Right forelimb (tissue), 1 donor: ENCODE measurements around the gene MEF2A.
"Not testable (repeated sequence)": the region's sequence is repeated elsewhere in the genome, so short reads cannot be mapped to it uniquely, and the experiment has no call there.

Experiments used
- DNase-seq: peaks from one replicate; pipeline ENCODE4 v3.0.0-alpha.2; 2018

MEF2A gene

GRCh38 chr15:99565299-99566156 is at the start of gene MEF2A:
TSS of gene MEF2A (plus strand) at chr15:99565984. CDS start at chr15:99633120, 67,136 bp downstream.
- DNase-seq, result peak; percentile 97

GRCh38 chr15:99518191-99518590 is 47.6 kb upstream of the MEF2A start:
- DNase-seq, result no peak

GRCh38 chr15:99519366-99519765 is 46.4 kb upstream of the MEF2A start:
- not testable (repeated sequence) for DNase-seq

- DNase-seq, result no peak
Measured at GRCh38 chr15:99522288-99522687, 43.5 kb upstream of the MEF2A start.

DNA sequence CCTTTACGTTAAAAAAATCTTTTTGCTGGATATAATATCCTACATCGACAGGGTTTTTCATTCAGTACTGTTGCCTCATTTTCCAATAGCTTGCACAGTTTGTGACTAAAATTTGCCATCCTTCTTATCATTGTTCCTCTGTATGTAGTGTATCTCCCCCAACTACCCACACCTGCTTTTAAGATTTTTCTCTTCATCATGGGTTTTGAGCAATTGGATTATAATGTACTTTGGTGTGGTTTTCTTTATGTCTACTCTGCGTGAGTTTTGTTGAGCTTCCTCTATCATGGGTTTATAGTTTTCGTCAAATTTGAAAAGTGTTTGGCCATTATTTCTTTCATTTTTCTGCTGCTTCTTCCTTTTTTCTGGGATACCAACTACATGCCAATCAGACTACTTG is 39.6 kb upstream of the MEF2A start:
- no peak for DNase-seq

GRCh38 chr15:99526671-99527070 is 39.1 kb upstream of the MEF2A start:
- no peak for DNase-seq

DNA sequence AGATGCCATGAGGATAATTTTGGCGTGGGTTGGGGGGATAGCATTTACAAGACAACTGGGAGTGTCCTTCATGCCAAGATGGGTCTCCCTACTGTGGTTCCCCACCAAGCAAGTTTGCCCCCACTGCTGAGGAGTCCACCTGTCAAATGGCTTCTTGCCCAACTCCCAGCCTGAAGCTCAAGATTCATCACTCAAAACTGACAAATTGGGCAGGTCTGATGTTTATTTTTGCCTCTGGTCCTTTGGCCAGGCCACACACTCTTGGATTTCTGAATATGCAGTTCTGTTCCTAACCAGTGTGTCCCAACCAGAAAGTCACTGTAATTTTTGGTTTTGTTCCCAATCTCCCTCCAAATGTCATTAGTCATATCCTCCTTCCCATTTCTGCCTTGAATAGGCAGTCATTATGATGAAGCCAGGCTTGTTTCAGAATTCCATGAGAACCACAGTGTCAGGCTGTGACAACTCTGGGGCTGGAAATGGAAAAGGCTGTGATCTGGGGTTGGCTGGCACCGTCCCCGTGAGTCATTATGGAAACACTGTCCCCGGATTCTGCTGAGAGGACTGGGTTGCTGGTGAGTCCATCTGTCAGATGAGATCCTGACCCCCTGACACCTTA is 29.3 kb upstream of the MEF2A start:
- peak; percentile 57 for DNase-seq

GRCh38 chr15:99537344-99537743 is 28.4 kb upstream of the MEF2A start:
- DNase-seq, result no peak

- no peak for DNase-seq
Measured at GRCh38 chr15:99538261-99538660, 27.5 kb upstream of the MEF2A start.

- no peak for DNase-seq
Measured at GRCh38 chr15:99542828-99543227, 23.0 kb upstream of the MEF2A start.

- DNase-seq, result no peak
Measured at GRCh38 chr15:99545605-99546004, 20.2 kb upstream of the MEF2A start.

- no peak for DNase-seq
Measured at GRCh38 chr15:99546441-99547100, 19.2 kb upstream of the MEF2A start.

DNA sequence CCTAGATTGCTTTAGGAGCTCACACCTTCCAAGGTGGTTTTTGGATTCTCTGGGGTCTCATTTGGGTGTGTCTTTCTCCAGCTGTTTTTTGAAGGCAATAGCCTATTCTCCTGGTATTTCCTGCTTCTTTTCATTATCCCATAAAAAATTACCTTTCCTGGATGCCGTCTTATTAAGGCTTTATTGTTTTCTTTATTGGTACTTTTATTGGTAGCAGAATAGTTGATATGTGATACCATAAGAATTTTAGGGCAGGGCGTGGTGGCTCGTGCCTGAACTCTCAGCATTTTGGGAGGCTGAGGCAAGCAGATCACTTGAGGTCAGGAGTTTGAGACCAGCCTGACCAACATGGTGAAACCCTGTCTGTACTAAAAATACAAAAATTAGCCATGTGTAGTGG is 18.3 kb upstream of the MEF2A start:
- no peak for DNase-seq

GRCh38 chr15:99550077-99550476 is 15.7 kb upstream of the MEF2A start:
- DNase-seq, result no peak

DNA sequence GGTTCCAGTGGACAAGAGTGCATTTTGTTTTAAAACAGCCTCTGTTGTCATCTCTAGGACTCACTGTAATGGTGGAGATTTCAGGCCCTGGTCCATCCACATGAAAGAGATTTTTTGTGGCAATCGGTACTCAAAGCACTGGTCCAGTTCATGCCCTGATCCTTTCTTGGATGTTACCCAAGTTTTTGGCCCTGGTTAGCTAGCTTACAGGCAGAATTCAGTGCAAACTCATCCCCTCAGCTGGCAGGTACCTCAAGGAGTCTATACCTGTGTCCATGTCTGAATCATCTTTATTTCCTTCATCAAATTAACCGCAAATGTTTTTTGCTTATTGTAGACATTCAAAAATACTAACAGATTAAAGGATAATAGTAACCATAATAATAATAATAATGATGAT is 13.7 kb upstream of the MEF2A start:
- DNase-seq, result no peak

- DNase-seq, result no peak
Measured at GRCh38 chr15:99554880-99555488, 10.8 kb upstream of the MEF2A start.

GRCh38 chr15:99556011-99556410 is 9.8 kb upstream of the MEF2A start:
- no peak for DNase-seq

- DNase-seq, result no peak
Measured at GRCh38 chr15:99556578-99556977, 9.2 kb upstream of the MEF2A start.

DNA sequence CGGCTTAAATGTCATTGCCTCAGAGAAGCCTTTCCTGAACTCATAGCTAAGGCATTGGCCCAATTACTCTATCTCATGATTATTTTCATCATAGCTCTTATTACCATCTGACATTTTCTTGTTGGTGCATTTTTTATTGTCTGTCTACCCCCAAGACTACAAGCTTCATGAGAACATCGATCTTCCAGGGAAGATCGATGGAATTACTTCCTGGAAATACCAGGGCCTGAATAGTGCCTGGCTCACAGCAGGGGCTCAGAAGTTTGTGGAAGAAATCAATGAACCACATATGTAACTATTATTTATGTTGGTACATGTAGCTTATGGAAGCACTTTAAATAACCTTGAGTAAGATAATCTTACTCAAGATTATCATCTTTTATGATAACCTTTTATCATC is 7.7 kb upstream of the MEF2A start:
- no peak for DNase-seq

- DNase-seq, result no peak
Measured at GRCh38 chr15:99558571-99558970, 7.2 kb upstream of the MEF2A start.

GRCh38 chr15:99561476-99562230 is 4.1 kb upstream of the MEF2A start:
- no peak for DNase-seq

- no peak for DNase-seq
Measured at GRCh38 chr15:99562238-99562637, 3.5 kb upstream of the MEF2A start.
